Breast epithelium (tissue), 3 donors: ENCODE data around the gene TMCC1.

ENCODE experiments used
- CTCF ChIP-seq, 3 donors: fragments of 450-650 bp; IDR thresholded peaks; one replicate each; pipeline ENCODE4 v1.5.1; 2016 to 2017; ENCODE audit warnings: antibody characterized with exemption in 3 of 3, mild to moderate bottlenecking in 3 of 3, moderate library complexity in 3 of 3
- POLR2A ChIP-seq: fragments of 450-650 bp; IDR thresholded peaks from one replicate; pipeline ENCODE4 v1.6.1; 2016; ENCODE audit warnings: antibody characterized with exemption, mild to moderate bottlenecking, moderate library complexity
- POLR2AphosphoS5 ChIP-seq, 3 donors: sonication (generic); formaldehyde crosslinking; IDR thresholded peaks; one replicate each; pipeline ENCODE4 v1.6.1; 2017; ENCODE audit warnings: antibody characterized with exemption in 3 of 3

DNA sequence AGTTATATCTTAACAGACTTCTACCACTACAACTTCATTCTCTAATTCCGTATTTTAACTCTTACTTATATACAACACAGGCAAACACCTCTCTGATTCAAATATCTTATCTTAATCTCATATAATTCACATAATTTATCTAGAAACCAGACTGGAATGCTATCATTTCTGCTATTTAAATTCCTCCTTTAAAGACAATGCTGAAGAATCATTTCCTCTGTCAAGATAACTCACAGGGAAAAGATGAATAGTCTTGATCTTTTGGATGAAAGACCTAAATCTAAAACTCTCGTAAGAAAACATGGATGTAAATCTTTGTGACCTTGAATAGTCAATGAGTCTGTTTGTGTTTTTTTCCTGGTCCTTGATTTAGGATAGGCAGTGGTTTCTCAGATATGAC lies 151.7 kb downstream of the TMCC1 start:
- TF ChIP-seq CTCF (IDR thresholded peaks at IDR 0.05) (no peak), POLR2A (no peak), POLR2AphosphoS5 (IDR thresholded peaks at IDR 0.05) (no peak)
